Keratinocyte (primary cell): Measurements from ENCODE around the gene AUP1. TPM values are rescaled to one million over a fixed set of nuclear protein-coding genes. Genes with fewer than 3 reads are reported as not detected.

ENCODE experiments used
- DNase-seq: peaks from one replicate; pipeline ENCODE4 v3.0.0-alpha.2; 2011; ENCODE audit warnings: low read depth, missing footprints, low spot score
- FAIRE-seq: peaks from 2 replicates; lab custom pipeline; 2011; peaks lifted over from hg19 to GRCh38; lab: Jason Lieb, UNC
- H2AFZ ChIP-seq: 2 replicates; pipeline ENCODE4 v1.6.0; 2012; ENCODE audit warnings: low read length, control low read depth, inconsistent platforms; ENCODE audit not compliant: control insufficient read depth
- H3K27ac ChIP-seq: 2 replicates; pipeline ENCODE4 v1.5.1; 2011; ENCODE audit warnings: low read length; ENCODE audit not compliant: control insufficient read depth, insufficient read depth
- H3K27me3 ChIP-seq: 3 replicates; pipeline ENCODE4 v1.6.0; 2011; ENCODE audit warnings: low read length; ENCODE audit not compliant: control insufficient read depth, insufficient read depth; ENCODE audit errors: extremely low read depth
- H3K36me3 ChIP-seq, 2 experiments: 2 replicates in 1 of 2; 3 replicates in 1 of 2; pipeline ENCODE4 v1.5.1; 2011; ENCODE audit warnings: low read length in 2 of 2, mild to moderate bottlenecking in 1 of 2; ENCODE audit not compliant: control insufficient read depth in 2 of 2, insufficient read depth in 2 of 2; ENCODE audit errors: extremely low read depth in 1 of 2
- H3K4me1 ChIP-seq: 3 replicates; pipeline ENCODE4 v1.5.1; 2011; ENCODE audit warnings: low read length; ENCODE audit not compliant: control insufficient read depth, insufficient read depth; ENCODE audit errors: extremely low read depth
- H3K4me2 ChIP-seq: 3 replicates; pipeline ENCODE4 v1.6.0; 2011; ENCODE audit warnings: low read depth, low read length; ENCODE audit not compliant: control insufficient read depth, insufficient read depth; ENCODE audit errors: extremely low read depth
- H3K4me3 ChIP-seq, 3 experiments: fragments of 200-600 bp in 1 of 3; sonication (generic) in 1 of 3; 2 replicates in 2 of 3; 3 replicates in 1 of 3; pipeline ENCODE4 v1.5.1; 2011 to 2016; ENCODE audit warnings: low read length in 3 of 3, mild to moderate bottlenecking in 3 of 3, control low read depth in 2 of 3, inconsistent platforms in 1 of 3, low read depth in 1 of 3, mixed read lengths in 1 of 3, mixed run types in 1 of 3, moderate library complexity in 1 of 3; ENCODE audit not compliant: control insufficient read depth in 2 of 3, insufficient read depth in 2 of 3; ENCODE audit errors: extremely low read depth in 1 of 3
- H3K79me2 ChIP-seq: 2 replicates; pipeline ENCODE4 v1.6.0; 2012; ENCODE audit warnings: low read length; ENCODE audit not compliant: control insufficient read depth, insufficient read depth
- H3K9ac ChIP-seq: 3 replicates; pipeline ENCODE4 v1.6.0; 2011; ENCODE audit warnings: low read length; ENCODE audit not compliant: control insufficient read depth, insufficient read depth; ENCODE audit errors: extremely low read depth
- H3K9me1 ChIP-seq: 3 replicates; pipeline ENCODE4 v1.6.0; 2011; ENCODE audit warnings: low read length; ENCODE audit not compliant: control insufficient read depth, insufficient read depth; ENCODE audit errors: extremely low read depth
- H3K9me3 ChIP-seq: 2 replicates; pipeline ENCODE4 v1.5.1; 2012; ENCODE audit warnings: low read depth, low read length; ENCODE audit not compliant: control insufficient read depth
- H4K20me1 ChIP-seq: 3 replicates; pipeline ENCODE4 v1.6.0; 2011; ENCODE audit warnings: low read length; ENCODE audit not compliant: control insufficient read depth, insufficient read depth; ENCODE audit errors: extremely low read depth
- CTCF ChIP-seq, 3 experiments: IDR thresholded peaks in 1 of 3; conservative IDR thresholded peaks in 1 of 3; optimal IDR thresholded peaks in 1 of 3; 2 replicates in 2 of 3; 3 replicates in 1 of 3; pipeline versions ENCODE3 to v1.5.1; 2011; ENCODE audit warnings: low read length in 3 of 3, mild to moderate bottlenecking in 3 of 3, moderate library complexity in 2 of 3, control low read depth in 1 of 3, inconsistent platforms in 1 of 3; ENCODE audit not compliant: insufficient read depth in 2 of 3; ENCODE audit errors: extremely low read depth in 1 of 3
- EZH2 ChIP-seq: IDR thresholded peaks from one replicate; pipeline ENCODE4 v1.6.1; 2012; ENCODE audit warnings: inconsistent platforms, mild to moderate bottlenecking, low read length, moderate library complexity
- dilution Hi-C: fragments of 300-500 bp; cut with MboI; formaldehyde crosslinking; loops from one replicate; pipeline ENCODE4 v1.7.0; 2020; ENCODE audit warnings: low sequenced_read_pairs; ENCODE audit not compliant: extremely low pct_ligation_motif_present
- polyA plus RNA-seq, 5 experiments: library from polyadenylated mRNA; depleted of rRNA in 3 of 5; stranded (reverse) in 3 of 5; stranded (forward) in 1 of 5; unstranded in 1 of 5; fragments of >200 nt; gene quantifications; 1 replicate in 1 of 5; 2 replicates in 3 of 5; 3 replicates in 1 of 5; pipeline versions ENCODE4 v1.2.1 to v1.2.3, GENCODE V29; 2011 to 2012; ENCODE audit warnings: missing spikeins in 2 of 5, low read depth in 1 of 5, low replicate concordance in 1 of 5

The AUP1 gene
- polyA plus RNA-seq, 1 donor (not counting 4 experiments of a cell fraction or from before 2014, with no cell fraction given), result 94.9 TPM

GRCh38 chr2:74515271-74515980 lies 14.1 kb downstream of the AUP1 start:
- H2AFZ ChIP-seq, result no peak overlapping the region
- no peaks in the 10 kb centered on the region for H3K79me2 ChIP-seq
- dilution Hi-C loops, result no loop called here
- H3K9me3 ChIP-seq, result no peaks in the 10 kb centered on the region
- H4K20me1 ChIP-seq, result no peaks in the 10 kb centered on the region
- no peak overlapping the region for H3K9ac ChIP-seq
- no peaks in the 10 kb centered on the region for H3K9me1 ChIP-seq
- DNase-seq, result no peak
- peaks cover 6% of the 10 kb centered on the region for H3K4me1 ChIP-seq
- FAIRE-seq, result no peak
- peaks cover 62% of the 10 kb centered on the region for H3K27me3 ChIP-seq
- TF ChIP-seq EZH2 (peak; percentile 83), CTCF (optimal IDR thresholded peaks at IDR 0.05 in 1 of 3, IDR thresholded peaks at IDR 0.05 in 1 of 3, conservative IDR thresholded peaks at IDR 0.05 in 1 of 3; ENCODE audit: extremely low read depth in 1 of 3, insufficient read depth in 2 of 3, low read length in 3 of 3) (no peak)
- H3K4me2 ChIP-seq, result no peak overlapping the region
- no peak overlapping the region for H3K27ac ChIP-seq
- no peaks in the 10 kb centered on the region for H3K36me3 ChIP-seq
- no peak overlapping the region for H3K4me3 ChIP-seq

GRCh38 chr2:74514368-74515270 lies 14.9 kb downstream of the AUP1 start, which contains the start of gene TLX2:
Gene TLX2 (plus strand): TSS chr2:74514450. CDS start chr2:74514807, 357 bp downstream.
- no peak for DNase-seq
- H3K36me3 ChIP-seq, result no peaks in the 10 kb centered on the region
- no peak within 1 kb of the TSS for H3K9ac ChIP-seq
- H3K27ac ChIP-seq, result no peak within 1 kb of the TSS
- TF ChIP-seq CTCF (optimal IDR thresholded peaks at IDR 0.05 in 1 of 3, IDR thresholded peaks at IDR 0.05 in 1 of 3, conservative IDR thresholded peaks at IDR 0.05 in 1 of 3; ENCODE audit: extremely low read depth in 1 of 3, insufficient read depth in 2 of 3, low read length in 3 of 3) (no peak), EZH2 (no peak)
- H4K20me1 ChIP-seq, result no peaks in the 10 kb centered on the region
- peaks cover 6% of the 10 kb centered on the region for H3K4me1 ChIP-seq
- no peak within 1 kb of the TSS for H2AFZ ChIP-seq
- H3K9me3 ChIP-seq, result no peaks in the 10 kb centered on the region
- peak within 1 kb of the TSS; percentile 12 for H3K4me2 ChIP-seq
- no peaks in the 10 kb centered on the region for H3K79me2 ChIP-seq
- H3K4me3 ChIP-seq, result no peak within 1 kb of the TSS
- H3K9me1 ChIP-seq, result no peaks in the 10 kb centered on the region
- no peak for FAIRE-seq
- peaks cover 62% of the 10 kb centered on the region for H3K27me3 ChIP-seq
- dilution Hi-C loops, result no loop called here
